D721Med (cell line): ENCODE results near the gene ARHGEF39.
A peak's percentile ranks its signal among the peaks of the same experiment; 100 is the strongest.
"Not testable (repeated sequence)": the region's sequence is repeated elsewhere in the genome, so short reads cannot be mapped to it uniquely, and the experiment has no call there.

Experiments
- DNase-seq: peaks from one replicate; pipeline ENCODE4 v3.0.0; 2011; ENCODE audit warnings: low spot score; ENCODE audit not compliant: insufficient read length
- FAIRE-seq: peaks from 2 replicates; lab custom pipeline; 2011; peaks lifted over from hg19 to GRCh38; lab: Jason Lieb, UNC
- CTCF ChIP-seq: IDR thresholded peaks from 2 replicates; pipeline ENCODE4 v1.5.1; 2012; ENCODE audit warnings: mild to moderate bottlenecking, control low read depth; ENCODE audit not compliant: insufficient read depth; ENCODE audit errors: missing control alignments

The ARHGEF39 gene

GRCh38 chr9:35643046-35643445 lies 21.9 kb downstream of the ARHGEF39 start:
- DNase-seq (no peak), FAIRE-seq (no peak)
- no peak for TF ChIP-seq CTCF

GRCh38 chr9:35641478-35641877 lies 23.5 kb downstream of the ARHGEF39 start:
- DNase-seq, FAIRE-seq: not testable (repeated sequence)

- FAIRE-seq, DNase-seq: not testable (repeated sequence)
These were observed 24.6 kb downstream of the ARHGEF39 start for GRCh38 chr9:35640431-35640830.

- DNase-seq, result no peak
- no peak for FAIRE-seq
- no peak for TF ChIP-seq CTCF
These were observed 25.4 kb downstream of the ARHGEF39 start for GRCh38 chr9:35639631-35640030.

GRCh38 chr9:35639225-35639624 lies 25.8 kb downstream of the ARHGEF39 start:
- FAIRE-seq, result peak; percentile 88
- not testable (repeated sequence) for DNase-seq

- FAIRE-seq, DNase-seq: not testable (repeated sequence)
These were observed 26.2 kb downstream of the ARHGEF39 start for GRCh38 chr9:35638751-35639150.

GRCh38 chr9:35637427-35637955 lies 27.5 kb downstream of the ARHGEF39 start:
- not testable (repeated sequence) for FAIRE-seq, DNase-seq

GRCh38 chr9:35636877-35637246 lies 28.1 kb downstream of the ARHGEF39 start:
- not testable (repeated sequence) for FAIRE-seq, DNase-seq

GRCh38 chr9:35636135-35636876 lies 28.7 kb downstream of the ARHGEF39 start:
- FAIRE-seq, result no peak
- no peak for DNase-seq
- no peak for TF ChIP-seq CTCF

- DNase-seq (no peak), FAIRE-seq (no peak)
- TF ChIP-seq CTCF, result no peak
These were observed 29.3 kb downstream of the ARHGEF39 start for GRCh38 chr9:35635730-35636129.
